A673 (cell line): ENCODE measurements around the gene ZNF816. TPM values are rescaled to one million over a fixed set of nuclear protein-coding genes. Genes with fewer than 3 reads are reported as not detected.
"Not testable (repeated sequence)": the region's sequence is repeated elsewhere in the genome, so short reads cannot be mapped to it uniquely, and the experiment has no call there.

Experiments used
- BruUV-seq: library from RNA; stranded (reverse); fragments of 400-500 nt; replicated peaks from 2 replicates; lab custom pipeline; 2021; lab: Mats Ljungman, UMichigan
- CTCF ChIA-PET: fragments of 300-600 bp; sonication (Branson Sonifier 250); formaldehyde crosslinking; loops from one replicate; lab custom pipeline; 2022; ENCODE audit warnings: antibody characterized with exemption; lab: Charles Lee
- POLR2A ChIA-PET: fragments of 300-600 bp; sonication (Branson Sonifier 250); formaldehyde crosslinking; loops from one replicate; lab custom pipeline; 2022; ENCODE audit warnings: antibody characterized with exemption; ENCODE audit not compliant: low non-redundant PET; lab: Charles Lee
- DNase-seq: peaks from one replicate; pipeline ENCODE4 v3.0.0-alpha.2; 2015; ENCODE audit warnings: low spot score
- H3K27ac ChIP-seq: fragments of 200-600 bp; sonication (generic); 2 replicates; pipeline ENCODE4 v1.5.1; 2016; ENCODE audit warnings: mixed run types, low read depth, mild to moderate bottlenecking, mixed read lengths, antibody characterized with exemption, low read length; ENCODE audit not compliant: poor library complexity, severe bottlenecking
- H3K27me3 ChIP-seq: fragments of 200-600 bp; sonication (generic); replicated peaks from 2 replicates; pipeline ENCODE4 v1.6.1; 2017; ENCODE audit warnings: mixed run types, low read depth, mild to moderate bottlenecking, mixed read lengths, antibody characterized with exemption, low read length; ENCODE audit not compliant: insufficient read depth, poor library complexity
- H3K36me3 ChIP-seq: fragments of 200-600 bp; sonication (generic); 2 replicates; pipeline ENCODE4 v1.6.1; 2016; ENCODE audit warnings: mixed run types, mild to moderate bottlenecking, mixed read lengths, antibody characterized with exemption, low read length; ENCODE audit not compliant: insufficient read depth, poor library complexity, severe bottlenecking
- H3K4me1 ChIP-seq: fragments of 200-600 bp; sonication (generic); 2 replicates; pipeline ENCODE4 v1.6.1; 2017; ENCODE audit warnings: mixed run types, mild to moderate bottlenecking, mixed read lengths, antibody characterized with exemption, low read length; ENCODE audit not compliant: insufficient read depth, poor library complexity, severe bottlenecking
- H3K4me3 ChIP-seq: fragments of 200-600 bp; sonication (generic); 2 replicates; pipeline ENCODE4 v1.5.1; 2016; ENCODE audit warnings: low read depth, mixed run types, mild to moderate bottlenecking, mixed read lengths, low read length; ENCODE audit not compliant: poor library complexity, severe bottlenecking
- H3K9me3 ChIP-seq: fragments of 200-600 bp; sonication (generic); 2 replicates; pipeline ENCODE4 v1.6.1; 2016; ENCODE audit warnings: mixed run types, low read depth, mild to moderate bottlenecking, mixed read lengths, antibody characterized with exemption, low read length; ENCODE audit not compliant: poor library complexity, severe bottlenecking
- CTCF ChIP-seq: fragments of 300-800, 200-600 bp; sonication (generic); conservative IDR thresholded peaks from 2 replicates; pipeline ENCODE4 v1.5.1; 2017; ENCODE audit warnings: low read depth, mild to moderate bottlenecking, antibody characterized with exemption, low read length, moderate library complexity, mixed read lengths
- EZH2 ChIP-seq: fragments of 200-600 bp; sonication (generic); IDR thresholded peaks from 2 replicates; pipeline ENCODE4 v1.6.1; 2017; ENCODE audit warnings: borderline replicate concordance, low read depth, mild to moderate bottlenecking, mixed read lengths, antibody characterized with exemption, low read length; ENCODE audit not compliant: poor library complexity, severe bottlenecking
- intact Hi-C: fragments of 100-400 bp; cut with micrococcal nuclease; formaldehyde crosslinking; loops from one replicate; pipeline ENCODE4 v1.10.0; 2022; ENCODE audit not compliant: unreplicated experiment
- total RNA-seq: library from RNA; stranded (reverse); gene quantifications from 2 replicates; pipeline ENCODE4 v1.2.3, GENCODE V29; 2021

The ZNF816 gene
- total RNA-seq, 1 experiment from 2014 or later, result 6.6 TPM

- DNase-seq, result no peak
- TF ChIP-seq EZH2, result no peak
- no peak for TF ChIP-seq CTCF
- no TSS peak for BruUV-seq
- no peak overlapping the region for H3K4me3 ChIP-seq
- H3K27me3 ChIP-seq, result no peaks in the 10 kb centered on the region
- no peak overlapping the region for H3K27ac ChIP-seq
- POLR2A ChIA-PET, result no interaction called here
- intact Hi-C loops, result no loop called here
- CTCF ChIA-PET, result no interaction called here
- no peaks in the 10 kb centered on the region for H3K4me1 ChIP-seq
- peaks cover 23% of the 10 kb centered on the region for H3K9me3 ChIP-seq
- no peaks in the 10 kb centered on the region for H3K36me3 ChIP-seq
Observed at GRCh38 chr19:52990759-52991418, 28.2 kb upstream of the ZNF816 start.

DNA sequence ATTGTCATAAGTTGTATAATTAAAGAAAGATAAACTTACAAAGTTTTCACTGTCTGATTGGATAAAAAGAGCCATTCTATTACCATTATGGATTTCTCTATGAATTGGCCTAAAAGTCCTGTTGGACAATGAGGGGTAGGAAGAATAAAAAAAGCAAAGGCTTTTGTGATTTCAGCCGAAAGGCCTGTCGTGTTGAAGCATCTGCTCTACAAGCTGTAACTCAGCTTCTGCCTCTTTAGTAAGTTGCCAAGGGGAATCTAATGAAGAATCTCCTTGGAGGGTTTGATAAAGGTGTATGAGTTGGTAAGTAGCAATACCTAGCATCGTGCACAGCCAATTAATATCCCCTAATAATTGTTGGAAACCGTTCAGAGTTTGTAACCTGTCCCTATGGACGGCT is 25.8 kb upstream of the ZNF816 start:
- no TSS peak for BruUV-seq
- CTCF ChIA-PET, result no interaction called here
- DNase-seq, result no peak

DNA sequence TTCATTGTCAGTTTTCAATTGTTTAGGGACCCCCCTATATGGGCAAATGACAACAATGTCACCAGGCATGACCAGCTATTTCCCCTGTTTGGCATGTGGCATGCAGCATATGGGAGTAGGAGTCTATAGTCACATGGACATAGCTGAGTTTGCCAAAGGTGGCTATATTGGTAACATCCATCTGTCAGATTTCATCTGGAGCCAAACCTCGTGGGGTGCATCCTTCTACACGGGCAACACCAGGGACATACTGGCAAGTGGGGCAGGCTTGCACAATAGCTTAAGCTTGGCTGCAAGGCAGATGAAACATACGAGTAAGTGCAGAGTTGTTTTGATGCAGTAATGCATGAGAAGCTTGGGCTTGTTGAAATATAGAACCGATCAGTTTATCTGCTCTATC is 24.5 kb upstream of the ZNF816 start:
- Histone ChIP-seq H3K4me1 (no peaks in the 10 kb centered on the region), H3K27ac (no peak overlapping the region), H3K36me3 (no peaks in the 10 kb centered on the region), H3K9me3 (peaks cover 23% of the 10 kb centered on the region), H3K4me3 (no peak overlapping the region), H3K27me3 (no peaks in the 10 kb centered on the region)
- POLR2A ChIA-PET, result no interaction called here
- BruUV-seq, result no TSS peak
- TF ChIP-seq CTCF (no peak), EZH2 (no peak)
- intact Hi-C loops, result no loop called here
- CTCF ChIA-PET, result no interaction called here
- no peak for DNase-seq

More for the DNA sequence above, 25.8 kb upstream of the ZNF816 start:
- no peaks in the 10 kb centered on the region for H3K4me1 ChIP-seq
- POLR2A ChIA-PET, result no interaction called here
- no peak overlapping the region for H3K27ac ChIP-seq
- intact Hi-C loops, result no loop called here
- H3K4me3 ChIP-seq, result no peak overlapping the region
- TF ChIP-seq EZH2, result no peak
- no peak for TF ChIP-seq CTCF
- H3K36me3 ChIP-seq, result no peaks in the 10 kb centered on the region
- no peaks in the 10 kb centered on the region for H3K27me3 ChIP-seq
- peaks cover 23% of the 10 kb centered on the region for H3K9me3 ChIP-seq

- intact Hi-C loops, H3K27me3 ChIP-seq, CTCF ChIA-PET, H3K36me3 ChIP-seq, POLR2A ChIA-PET, H3K4me1 ChIP-seq, DNase-seq, H3K4me3 ChIP-seq, BruUV-seq, H3K27ac ChIP-seq: not testable (repeated sequence)
- peaks cover 16% of the 10 kb centered on the region for H3K9me3 ChIP-seq
Observed at GRCh38 chr19:52983167-52983566, 20.5 kb upstream of the ZNF816 start.
